Lung (tissue), 12 donors: ENCODE data around the gene ANGPTL8. TPM values are rescaled to one million over a fixed set of nuclear protein-coding genes. Genes with fewer than 3 reads are reported as not detected.

Experiments
- ATAC-seq: fragments of 200-7000 bp; cut with Tn5 transposase; one replicate; pipeline ENCODE4 v1.9.1; 2020; ENCODE audit warnings: moderate number of reproducible peaks; ENCODE audit not compliant: insufficient read depth, low FRiP score
- DNase-seq, 3 donors: peaks; one replicate each; pipeline ENCODE4 v3.0.0-alpha.2; 2013 to 2017
- H3K27ac ChIP-seq, 2 donors: one replicate each; pipeline ENCODE4 v1.5.1; 2013; ENCODE audit warnings: mild to moderate bottlenecking in 2 of 2, moderate library complexity in 2 of 2, control low read depth in 1 of 2, inconsistent platforms in 1 of 2, low read depth in 1 of 2, low read length in 1 of 2
- H3K27me3 ChIP-seq, 3 donors: one replicate each; pipeline ENCODE4 v1.5.1; 2013; ENCODE audit warnings: low read length in 2 of 3; ENCODE audit not compliant: control insufficient read depth in 3 of 3, insufficient read depth in 3 of 3
- H3K36me3 ChIP-seq, 4 donors: one replicate each; pipeline ENCODE4 v1.5.1; 2013; ENCODE audit warnings: low read length in 4 of 4, mild to moderate bottlenecking in 1 of 4, moderate library complexity in 1 of 4; ENCODE audit not compliant: control insufficient read depth in 4 of 4, insufficient read depth in 4 of 4
- H3K4me1 ChIP-seq, 5 donors: one replicate each; pipeline ENCODE4 v1.5.1; 2013; ENCODE audit warnings: low read length in 5 of 5, mild to moderate bottlenecking in 2 of 5, moderate library complexity in 1 of 5; ENCODE audit not compliant: control insufficient read depth in 5 of 5, insufficient read depth in 5 of 5
- H3K4me3 ChIP-seq: one replicate; pipeline ENCODE4 v1.5.1; 2013; ENCODE audit warnings: mild to moderate bottlenecking, control low read depth, moderate library complexity
- H3K9ac ChIP-seq, 2 donors: one replicate each; pipeline ENCODE4 v1.5.1; 2013; ENCODE audit warnings: low read length in 2 of 2, control low read depth in 1 of 2; ENCODE audit not compliant: insufficient read depth in 1 of 2
- H3K9me3 ChIP-seq, 4 donors: one replicate each; pipeline ENCODE4 v1.5.1; 2013; ENCODE audit warnings: low read length in 3 of 4, mild to moderate bottlenecking in 1 of 4, moderate library complexity in 1 of 4; ENCODE audit not compliant: control insufficient read depth in 4 of 4, insufficient read depth in 3 of 4
- CTCF ChIP-seq: IDR thresholded peaks from 2 replicates; pipeline ENCODE4 v1.5.1; 2012; ENCODE audit warnings: mild to moderate bottlenecking; ENCODE audit errors: control extremely low read depth, extremely low read depth
- WGBS, 2 donors: extraction: QIAGEN DNeasy Blood & Tissue Kit; methylation state at CpG; one replicate each; pipeline ENCODE4 v1.1.7; 2013; 5-methylcytosine and 5-hydroxymethylcytosine counted together
- polyA plus RNA-seq, 2 donors: library from polyadenylated mRNA; stranded (reverse); fragments of 200-250 nt; gene quantifications; one replicate each; pipeline ENCODE4 v1.2.1, GENCODE V29; 2013
- total RNA-seq, 2 donors: library from RNA; depleted of rRNA in 1 of 2; stranded (reverse); fragments of >200 nt in 1 of 2; gene quantifications; one replicate each; pipeline ENCODE4 v1.2.1, GENCODE V29; 2014 to 2021
- donor health status: control.
- donor health status: control.
- donor health status: Bipolar disorder and iron deficiency.
- donor health status: healthy.
- donor health status: DM: yes; HTN: yes; CAD: no.

Gene ANGPTL8
- total and polyA plus RNA-seq, 4 donors = 0.19 to 1.0 TPM; not detected in 2

DNA sequence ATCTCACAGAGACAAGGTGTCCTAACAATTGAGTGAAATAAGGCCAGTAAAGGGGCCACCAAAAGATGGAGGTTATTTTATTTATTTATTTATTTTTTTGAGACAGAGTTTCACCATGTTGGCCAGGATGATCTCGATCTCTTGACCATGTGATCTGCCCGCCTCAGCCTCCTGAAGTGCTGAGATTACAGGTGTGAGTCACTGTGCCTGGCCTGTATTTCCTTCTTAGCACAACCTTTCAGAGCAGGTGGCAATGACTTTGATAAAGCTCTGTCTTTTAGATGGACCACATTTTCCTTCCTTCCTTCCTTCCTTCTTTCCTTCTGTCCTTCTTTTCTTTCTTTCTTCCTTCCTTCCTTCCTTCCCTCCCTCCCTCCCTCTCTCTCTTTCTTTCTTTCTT is 33.9 kb downstream of the ANGPTL8 start:
- peaks cover 0 to 11% (median 3%) of the 10 kb centered on the region in 5 donors for H3K4me1 ChIP-seq
- 60 to 65% methylated on average over 2 of the region's 2 CpGs for WGBS, 2 donors
- no peaks in the 10 kb centered on the region for H3K27me3 ChIP-seq
- no peak for TF ChIP-seq CTCF
- H3K27ac ChIP-seq = no peak overlapping the region
- H3K36me3 ChIP-seq = no peaks in the 10 kb centered on the region
- H3K9me3 ChIP-seq = no peaks in the 10 kb centered on the region
- ATAC-seq (no peak), DNase-seq (no peak)
- no peak overlapping the region for H3K4me3 ChIP-seq
- H3K9ac ChIP-seq = no peak overlapping the region

GRCh38 chr19:11273989-11274388 is 34.6 kb downstream of the ANGPTL8 start:
- WGBS, 2 donors = 84 to 86% methylated on average over 5 of the region's 5 CpGs
- Histone ChIP-seq H3K27ac (no peak overlapping the region), H3K9me3 (no peaks in the 10 kb centered on the region), H3K27me3 (no peaks in the 10 kb centered on the region), H3K36me3 (no peaks in the 10 kb centered on the region), H3K4me1 (peaks cover 0 to 6% (median 0%) of the 10 kb centered on the region in 5 donors), H3K4me3 (no peak overlapping the region), H3K9ac (no peak overlapping the region)
- TF ChIP-seq CTCF = no peak
- ATAC-seq (no peak), DNase-seq (no peak)

DNA sequence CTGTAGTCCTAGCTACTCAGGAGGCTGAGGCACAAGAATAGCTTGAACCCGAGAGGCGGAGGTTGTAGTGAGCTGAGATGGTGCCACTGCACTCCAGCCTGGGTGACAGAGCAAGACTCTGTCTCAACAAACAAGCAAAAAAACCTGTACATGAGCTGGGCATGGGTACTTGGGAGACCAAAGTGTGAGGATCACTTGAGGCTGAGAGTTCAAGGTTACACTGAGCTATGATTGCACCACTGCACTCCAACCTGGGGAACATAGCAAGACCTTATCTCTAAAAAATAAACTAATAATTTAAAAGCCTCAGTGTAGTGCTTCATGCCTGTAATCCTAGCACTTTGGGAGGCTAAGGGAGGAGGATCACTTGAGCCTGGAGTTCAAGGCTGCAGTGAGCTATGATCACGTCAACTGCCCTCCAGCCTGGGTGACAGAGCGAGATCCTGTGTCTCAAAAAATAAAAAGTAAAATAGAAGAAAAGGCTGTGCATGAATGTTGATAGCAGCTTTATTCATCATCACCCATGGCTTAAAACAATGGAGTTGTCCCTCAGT is 35.2 kb downstream of the ANGPTL8 start:
- no peaks in the 10 kb centered on the region for H3K9me3 ChIP-seq
- no peak overlapping the region for H3K4me3 ChIP-seq
- no peak for TF ChIP-seq CTCF
- no peak for ATAC-seq
- H3K4me1 ChIP-seq = peaks cover 0 to under 1% (median 0%) of the 10 kb centered on the region in 5 donors
- DNase-seq = no peak
- H3K36me3 ChIP-seq = no peaks in the 10 kb centered on the region
- H3K27me3 ChIP-seq = no peaks in the 10 kb centered on the region
- H3K9ac ChIP-seq = no peak overlapping the region
- 74% methylated on average over 4 of the region's 4 CpGs for WGBS, 2 donors
- no peak overlapping the region for H3K27ac ChIP-seq

DNA sequence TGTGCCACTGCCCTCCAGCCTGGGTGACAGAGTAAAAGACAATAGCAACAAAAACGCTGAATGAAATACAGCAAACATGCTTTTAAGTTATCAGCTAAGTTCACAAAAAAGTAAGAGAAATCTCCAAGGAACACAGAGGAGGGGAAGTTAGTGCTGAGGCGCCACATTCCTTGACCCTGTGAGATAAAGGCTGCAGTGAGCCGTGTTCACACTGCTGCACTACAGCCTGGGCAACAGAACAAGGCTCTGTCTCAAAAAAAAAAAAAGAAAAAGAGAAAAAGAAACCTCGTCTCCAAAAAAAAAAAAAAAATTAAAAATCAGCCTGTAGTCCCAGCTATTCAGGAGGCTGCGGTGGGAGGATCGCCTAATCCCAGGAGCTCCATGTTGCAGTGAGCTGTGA is 39.3 kb downstream of the ANGPTL8 start:
- peak in 2 of 3 donors; percentile 41 to 62 for DNase-seq

More for the DNA sequence above, 39.3 kb downstream of the ANGPTL8 start:
- 33 to 45% methylated on average over 6 of the region's 6 CpGs for WGBS, 2 donors
- Histone ChIP-seq H3K27ac (peak overlapping the region in 1 of 2 donors; percentile 47), H3K9me3 (no peaks in the 10 kb centered on the region), H3K9ac (no peak overlapping the region), H3K4me3 (no peak overlapping the region), H3K4me1 (peaks cover 0 to 5% (median 0%) of the 10 kb centered on the region in 5 donors), H3K27me3 (no peaks in the 10 kb centered on the region), H3K36me3 (no peaks in the 10 kb centered on the region)
- no peak for TF ChIP-seq CTCF
- ATAC-seq = no peak
